ENCODE measurements around the gene CACNA1A. TPM values are rescaled to one million over a fixed set of nuclear protein-coding genes. Genes with fewer than 3 reads are reported as not detected.

CACNA1A gene
- total RNA-seq, 4 donors from 2014 or later, result 1.1 TPM; not detected in 3

DNA sequence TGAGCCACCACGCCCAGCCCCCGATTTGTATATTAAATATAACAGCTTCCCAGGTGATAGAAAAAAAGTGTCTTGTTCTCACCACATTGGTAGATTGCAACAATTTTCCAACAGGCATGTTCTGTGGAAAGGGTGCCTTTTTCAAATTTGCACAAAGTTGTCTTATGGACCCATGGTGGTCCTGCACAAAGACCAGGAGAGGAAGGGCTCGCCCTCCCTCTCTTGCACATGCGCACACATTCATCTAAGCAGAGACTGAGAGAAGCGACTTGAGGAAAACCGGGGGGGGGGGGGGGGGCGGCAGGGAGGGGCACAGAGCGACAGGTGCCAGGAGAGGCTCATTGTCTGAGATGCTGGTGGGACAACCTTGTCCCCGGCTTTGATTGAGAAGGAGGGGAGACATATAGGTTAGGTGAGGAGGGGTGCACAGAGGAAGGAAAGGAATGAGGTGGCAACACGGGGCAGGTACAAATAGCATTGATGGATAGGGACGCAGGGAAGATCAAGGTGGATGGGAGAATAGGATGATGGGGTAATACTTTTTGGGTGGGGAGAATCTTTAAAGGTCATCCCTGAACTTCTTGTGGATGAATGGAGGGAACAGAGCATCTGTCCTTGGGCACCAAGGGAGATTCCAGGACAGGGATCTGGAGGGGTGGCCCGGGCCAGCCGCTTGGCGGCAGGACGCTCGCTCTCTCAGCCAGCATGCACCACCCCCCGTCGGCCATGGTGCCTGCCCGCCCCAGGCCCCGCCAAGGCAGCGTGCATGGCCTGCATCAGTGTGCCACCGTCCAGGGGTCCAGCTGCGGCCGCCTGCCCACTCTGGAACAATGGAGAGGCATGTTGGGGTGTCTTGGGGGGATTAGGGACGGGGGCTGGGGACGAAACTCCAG, 280.1 kb downstream of the CACNA1A start:
- peaks cover 0 to 39% (median 0%) of the 10 kb centered on the region in 4 donors for H3K27me3 ChIP-seq
- DNase-seq, result no peak
- intact Hi-C loops (cut with DNase I), result no loop called here
- no peaks in the 10 kb centered on the region for H3K4me1 ChIP-seq
- WGBS, 2 donors, result 68 to 75% methylated on average over 13 to 16 of the region's 26 CpGs
- H3K27ac ChIP-seq, result no peak overlapping the region
- H3K36me3 ChIP-seq, result no peaks in the 10 kb centered on the region
- H3K4me3 ChIP-seq, result no peak overlapping the region
- no peaks in the 10 kb centered on the region for H3K9me3 ChIP-seq
- TF ChIP-seq POLR2A (IDR thresholded peaks at IDR 0.05), result no peak
- TF ChIP-seq, protein P1, sequence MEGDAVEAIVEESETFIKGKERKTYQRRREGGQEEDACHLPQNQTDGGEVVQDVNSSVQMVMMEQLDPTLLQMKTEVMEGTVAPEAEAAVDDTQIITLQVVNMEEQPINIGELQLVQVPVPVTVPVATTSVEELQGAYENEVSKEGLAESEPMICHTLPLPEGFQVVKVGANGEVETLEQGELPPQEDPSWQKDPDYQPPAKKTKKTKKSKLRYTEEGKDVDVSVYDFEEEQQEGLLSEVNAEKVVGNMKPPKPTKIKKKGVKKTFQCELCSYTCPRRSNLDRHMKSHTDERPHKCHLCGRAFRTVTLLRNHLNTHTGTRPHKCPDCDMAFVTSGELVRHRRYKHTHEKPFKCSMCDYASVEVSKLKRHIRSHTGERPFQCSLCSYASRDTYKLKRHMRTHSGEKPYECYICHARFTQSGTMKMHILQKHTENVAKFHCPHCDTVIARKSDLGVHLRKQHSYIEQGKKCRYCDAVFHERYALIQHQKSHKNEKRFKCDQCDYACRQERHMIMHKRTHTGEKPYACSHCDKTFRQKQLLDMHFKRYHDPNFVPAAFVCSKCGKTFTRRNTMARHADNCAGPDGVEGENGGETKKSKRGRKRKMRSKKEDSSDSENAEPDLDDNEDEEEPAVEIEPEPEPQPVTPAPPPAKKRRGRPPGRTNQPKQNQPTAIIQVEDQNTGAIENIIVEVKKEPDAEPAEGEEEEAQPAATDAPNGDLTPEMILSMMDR (IDR thresholded peaks at IDR 0.05), result no peak

- Histone ChIP-seq H3K27ac (no peak overlapping the region), H3K9me3 (peaks cover 0 to 4% (median 0%) of the 10 kb centered on the region in 3 donors), H3K27me3 (peaks cover 0 to 36% (median 0%) of the 10 kb centered on the region in 4 donors), H3K4me1 (no peaks in the 10 kb centered on the region), H3K36me3 (no peaks in the 10 kb centered on the region), H3K4me3 (no peak overlapping the region)
- intact Hi-C loops (cut with DNase I), result no loop called here
- WGBS, 2 donors, result 68% methylated on average over 4 to 6 of the region's 9 CpGs
- no peak for DNase-seq
- no peak for TF ChIP-seq POLR2A (IDR thresholded peaks at IDR 0.05)
These were observed 281.2 kb downstream of the CACNA1A start for GRCh38 chr19:13225085-13225484.

DNA sequence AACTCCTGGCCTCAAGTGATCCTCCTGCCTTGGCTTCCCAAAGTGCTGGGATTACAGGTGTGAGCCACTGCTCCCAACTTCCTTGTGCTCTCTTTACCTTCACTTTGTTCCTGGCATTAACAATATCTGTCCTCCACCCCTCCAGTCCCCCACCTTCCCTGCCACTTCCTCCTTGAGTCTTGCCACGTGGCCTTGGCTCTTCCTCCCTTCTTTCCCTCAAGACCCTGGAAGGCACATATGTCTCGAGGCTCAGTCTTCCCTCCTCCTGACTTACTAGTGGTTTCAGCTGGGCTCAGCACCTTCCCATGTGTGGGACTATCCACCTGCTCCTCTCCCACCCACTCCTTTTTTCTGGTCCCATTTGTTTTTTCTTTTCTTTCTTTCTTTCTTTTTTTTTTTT, 285.4 kb downstream of the CACNA1A start:
- no peak overlapping the region for H3K4me3 ChIP-seq
- H3K27ac ChIP-seq, result no peak overlapping the region
- H3K36me3 ChIP-seq, result no peaks in the 10 kb centered on the region
- H3K4me1 ChIP-seq, result no peaks in the 10 kb centered on the region
- WGBS, 2 donors, result 22 to 45% methylated on average over 2 of the region's 2 CpGs
- intact Hi-C loops (cut with DNase I), result no loop called here
- TF ChIP-seq, protein P1 (IDR thresholded peaks at IDR 0.05), result no peak
- TF ChIP-seq POLR2A (IDR thresholded peaks at IDR 0.05), result no peak
- peaks cover 0 to 4% (median 0%) of the 10 kb centered on the region in 3 donors for H3K9me3 ChIP-seq
- H3K27me3 ChIP-seq, result peaks cover 0 to 15% (median 0%) of the 10 kb centered on the region in 4 donors
- DNase-seq, result no peak

DNA sequence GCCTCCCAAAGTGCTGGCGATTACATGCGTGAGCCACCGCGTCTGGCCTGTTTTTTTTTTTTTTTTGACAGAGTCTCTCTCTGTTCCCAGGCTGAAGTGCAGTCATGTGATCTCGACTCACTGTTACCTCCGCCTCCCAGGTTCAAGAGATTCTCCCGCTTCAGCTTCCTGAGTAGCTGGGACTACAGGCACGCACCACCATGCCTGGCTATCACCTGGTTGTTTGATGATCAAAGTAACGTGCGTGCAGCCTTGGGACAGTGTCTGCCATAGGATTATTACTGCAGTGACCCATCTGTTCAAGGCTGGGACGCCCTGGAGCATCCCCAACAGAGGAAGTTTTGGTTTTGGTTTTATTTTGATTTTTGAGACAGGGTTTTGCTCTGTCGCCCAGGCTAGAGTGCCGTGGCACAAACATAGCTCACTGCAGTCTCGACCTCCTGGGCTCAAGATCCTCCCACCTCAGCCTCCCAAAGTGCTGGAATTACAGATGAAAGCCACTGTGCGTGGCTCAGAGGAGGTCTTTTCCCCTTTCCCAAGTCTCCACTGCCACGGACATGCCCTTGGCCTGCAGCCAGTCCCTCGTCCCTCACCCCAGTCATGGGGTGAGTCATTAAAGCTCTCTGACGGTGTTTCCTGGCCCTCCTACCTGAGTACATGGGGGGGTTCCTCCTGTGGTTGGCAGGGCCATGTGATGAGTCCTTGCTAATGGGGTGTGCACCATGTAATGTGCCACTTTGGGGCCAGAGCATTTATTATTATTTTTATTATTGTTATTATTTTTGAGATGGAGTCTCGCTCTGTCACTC, 290.5 kb downstream of the CACNA1A start:
- peak overlapping the region in 2 of 4 donors; percentile 6 to 28 for H3K4me3 ChIP-seq
- H3K4me1 ChIP-seq, result no peaks in the 10 kb centered on the region
- no peaks in the 10 kb centered on the region for H3K27me3 ChIP-seq
- DNase-seq, result no peak
- WGBS, 2 donors, result 54 to 58% methylated on average over 18 of the region's 19 CpGs
- H3K9me3 ChIP-seq, result peaks cover 0 to 4% (median 0%) of the 10 kb centered on the region in 3 donors
- peak overlapping the region in 1 of 4 donors; percentile 28 for H3K27ac ChIP-seq
- intact Hi-C loops (cut with DNase I), result no loop called here
- TF ChIP-seq POLR2A (IDR thresholded peaks at IDR 0.05), result no peak
- TF ChIP-seq, protein P1 (IDR thresholded peaks at IDR 0.05), result no peak
- no peaks in the 10 kb centered on the region for H3K36me3 ChIP-seq

DNA sequence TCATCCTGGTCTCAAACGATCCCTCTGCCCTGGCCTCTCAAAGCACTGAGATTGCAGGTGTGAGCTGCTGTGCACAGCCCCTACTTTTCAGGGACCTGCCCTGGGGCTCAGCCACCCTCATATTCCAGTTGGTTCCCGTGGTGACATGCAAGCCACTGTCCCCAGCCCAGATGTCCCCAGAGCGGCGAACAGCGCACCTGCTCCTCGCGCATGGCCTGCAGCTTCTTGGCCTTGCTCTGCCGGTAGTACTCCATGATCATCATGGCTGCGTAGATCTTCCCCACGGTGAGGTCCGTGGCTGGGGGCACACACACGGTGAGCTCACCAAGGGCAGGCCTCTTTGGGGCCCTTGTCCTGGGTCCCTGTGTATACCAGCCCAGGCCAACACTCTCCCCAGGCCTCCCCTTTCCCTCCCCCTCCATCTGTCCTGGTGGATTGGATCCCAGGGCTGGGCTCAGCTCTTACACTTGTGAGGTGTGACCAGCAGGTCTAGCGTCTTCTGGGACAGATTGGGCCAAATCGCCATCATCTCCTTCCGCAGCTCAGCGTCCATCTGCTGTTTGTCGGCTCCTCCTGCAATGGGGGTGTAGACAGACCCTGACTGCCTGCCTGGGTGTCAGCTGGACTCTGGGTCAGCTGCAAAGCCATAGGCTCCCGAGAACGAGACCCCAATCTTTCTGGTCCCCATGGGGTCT, 292.1 kb downstream of the CACNA1A start:
- Histone ChIP-seq H3K27ac (no peak overlapping the region), H3K4me3 (no peak overlapping the region), H3K9me3 (no peaks in the 10 kb centered on the region), H3K27me3 (no peaks in the 10 kb centered on the region), H3K36me3 (no peaks in the 10 kb centered on the region), H3K4me1 (peaks cover 0 to 3% (median 0%) of the 10 kb centered on the region in 3 donors)
- intact Hi-C loops (cut with DNase I), result no loop called here
- WGBS, 2 donors, result 79 to 94% methylated on average over 7 to 15 of the region's 19 CpGs
- TF ChIP-seq, protein P1 (IDR thresholded peaks at IDR 0.05), result no peak
- no peak for TF ChIP-seq POLR2A (IDR thresholded peaks at IDR 0.05)
- no peak for DNase-seq

Measured in esophagus squamous epithelium (tissue), 5 donors.